ENCODE measurements around the gene GALNTL6.

GALNTL6 gene

GRCh38 chr4:171812665-171813525, at the start of gene GALNTL6:
TSS of gene GALNTL6 (plus strand) at chr4:171813404.
- no peak for DNase-seq

- DNase-seq = no peak
Observed at GRCh38 chr4:171765514-171765913, 47.7 kb upstream of the GALNTL6 start.

- no peak for DNase-seq
Observed at GRCh38 chr4:171774642-171775190, 38.5 kb upstream of the GALNTL6 start.

- DNase-seq = no peak
Observed at GRCh38 chr4:171779301-171779700, 33.9 kb upstream of the GALNTL6 start.

GRCh38 chr4:171785388-171785787, 27.8 kb upstream of the GALNTL6 start:
- no peak for DNase-seq

GRCh38 chr4:171793723-171794122, 19.5 kb upstream of the GALNTL6 start:
- DNase-seq = no peak

GRCh38 chr4:171794528-171794927, 18.7 kb upstream of the GALNTL6 start:
- no peak for DNase-seq

- DNase-seq = no peak
Observed at GRCh38 chr4:171809854-171810253, 3.4 kb upstream of the GALNTL6 start.

DNA sequence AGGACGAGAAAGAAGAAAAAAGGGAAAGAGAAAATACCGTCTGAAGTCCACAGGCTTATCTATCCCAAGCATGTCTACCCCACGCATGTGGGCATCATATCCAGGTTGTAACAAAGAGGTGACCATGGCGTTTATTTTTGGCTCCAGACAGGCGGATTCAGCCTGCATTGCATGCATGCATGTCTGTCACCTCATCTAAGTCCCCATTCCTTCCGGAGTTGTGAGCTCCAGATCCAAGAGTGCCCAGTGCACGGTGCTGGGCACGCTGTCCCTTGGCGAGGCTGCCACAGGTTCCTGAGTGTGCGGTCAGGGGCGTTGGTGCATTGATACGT, 905 bp upstream of the GALNTL6 start:
- no peak for DNase-seq

DNA sequence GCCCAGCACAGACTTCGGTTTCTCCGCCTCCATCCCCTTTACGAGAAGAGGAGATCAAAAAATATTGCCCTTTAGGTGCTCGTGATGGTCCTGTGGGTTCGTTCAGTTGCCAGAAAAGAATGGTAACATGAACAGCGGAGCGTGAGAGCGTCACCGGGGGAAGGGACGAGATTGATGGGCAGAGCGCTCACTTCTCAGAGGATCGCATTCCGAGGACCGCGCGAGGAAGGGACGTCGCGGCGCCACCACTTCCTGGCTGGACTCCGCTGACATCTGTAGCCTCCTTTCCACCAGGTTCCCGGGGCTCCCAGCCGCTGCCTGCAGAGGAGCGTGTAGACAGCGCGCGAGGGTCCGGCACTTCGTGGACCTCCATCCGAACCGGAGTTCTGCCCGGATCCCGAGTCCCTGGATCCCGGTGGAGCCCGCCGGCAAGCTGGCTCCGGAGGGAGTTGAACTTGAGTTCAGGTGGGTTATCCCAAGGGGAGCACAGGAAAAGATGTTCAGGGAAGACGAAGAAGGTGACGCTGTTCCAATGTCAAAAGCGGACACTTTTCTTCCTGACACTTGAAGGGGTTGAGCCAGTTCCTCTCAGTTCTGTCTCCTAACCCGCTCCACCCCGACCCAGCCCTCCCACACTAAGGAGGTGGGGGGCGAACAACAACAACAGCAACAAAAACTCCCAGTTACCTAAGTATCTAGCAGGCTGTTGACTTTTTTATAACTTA, 484 bp downstream of the GALNTL6 start:
- DNase-seq = no peak

DNA sequence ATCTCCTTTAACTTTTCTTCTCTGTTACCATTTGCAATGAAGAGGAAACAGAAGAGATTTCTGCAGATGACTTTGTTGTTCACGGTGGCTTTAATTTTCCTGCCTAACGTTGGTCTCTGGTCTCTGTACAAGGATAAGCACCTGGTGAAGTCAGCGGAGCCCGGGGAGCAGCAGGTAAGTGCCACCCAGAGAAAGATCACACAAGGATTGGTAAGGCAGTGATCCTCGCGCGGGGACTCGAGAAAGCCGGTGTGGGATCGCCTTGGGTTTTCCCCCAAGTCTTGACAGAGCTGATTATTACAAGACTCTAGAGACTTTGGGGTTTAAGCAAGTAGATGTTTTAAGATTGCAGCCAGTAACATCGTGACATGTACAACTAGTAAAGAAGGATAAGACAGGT, 1.3 kb downstream of the GALNTL6 start:
- DNase-seq = no peak

GRCh38 chr4:171817026-171817425, 3.8 kb downstream of the GALNTL6 start:
- no peak for DNase-seq

DNA sequence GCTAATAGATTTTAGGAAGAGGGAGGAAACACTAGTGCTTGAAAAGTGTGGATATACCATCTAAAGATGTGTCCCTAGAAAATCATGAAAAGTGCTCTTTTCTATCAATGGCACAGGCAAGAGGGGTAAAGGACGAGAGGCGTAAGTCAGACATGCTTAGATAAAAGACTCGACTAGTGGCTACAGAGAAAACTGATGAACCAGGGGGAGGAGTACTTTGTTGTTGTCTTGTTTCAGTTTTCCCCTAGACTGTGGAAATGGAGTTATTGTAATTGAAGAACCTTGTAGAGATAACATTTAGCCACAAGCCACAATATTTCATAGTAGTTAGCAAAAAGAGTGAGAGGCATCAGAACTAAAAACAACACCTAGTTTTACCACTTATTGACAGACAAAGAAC, 21.4 kb downstream of the GALNTL6 start:
- DNase-seq = no peak

DNA sequence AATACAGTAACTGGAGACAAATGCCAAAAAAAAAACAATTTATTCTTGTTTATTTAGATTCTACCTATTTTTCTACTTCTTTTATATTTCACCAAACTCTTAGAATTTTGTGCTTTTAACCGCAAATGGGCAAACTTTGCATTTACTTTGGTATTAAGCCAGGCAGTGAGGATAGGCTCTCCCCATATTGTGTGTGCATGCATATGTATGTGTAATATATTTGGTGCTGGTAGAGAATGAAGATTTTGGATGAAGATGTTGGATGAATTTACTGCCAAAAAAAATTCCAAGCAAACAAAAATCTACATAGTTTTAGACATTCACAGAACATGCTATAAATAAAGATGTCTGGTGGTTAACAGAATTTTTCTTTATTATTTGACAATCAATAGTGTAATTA, 30.3 kb downstream of the GALNTL6 start:
- no peak for DNase-seq

- DNase-seq = no peak
Observed at GRCh38 chr4:171846232-171846631, 33.0 kb downstream of the GALNTL6 start.

- DNase-seq = no peak
Observed at GRCh38 chr4:171846893-171847292, 33.7 kb downstream of the GALNTL6 start.

- DNase-seq = no peak
Observed at GRCh38 chr4:171847751-171848150, 34.5 kb downstream of the GALNTL6 start.

GRCh38 chr4:171849686-171850222, 36.5 kb downstream of the GALNTL6 start:
- no peak for DNase-seq

DNA sequence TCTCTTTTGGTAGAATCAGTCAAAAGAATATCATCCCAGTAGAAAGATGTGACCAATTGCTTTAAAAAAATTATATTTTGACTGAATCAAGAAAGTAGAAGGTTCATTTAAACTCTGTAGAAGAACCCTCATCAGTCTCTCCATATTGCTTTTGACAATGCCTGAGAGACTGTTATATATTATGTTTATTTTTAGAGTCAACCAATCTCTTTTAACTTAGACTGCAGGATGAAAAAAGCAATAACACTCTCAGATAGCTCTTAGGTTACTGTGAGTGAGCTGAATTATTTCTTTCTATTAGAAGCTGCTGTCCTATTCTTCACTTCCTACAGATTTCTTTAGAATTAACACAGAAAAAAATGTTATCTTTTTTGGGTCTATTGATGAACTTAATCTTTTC, 38.1 kb downstream of the GALNTL6 start:
- no peak for DNase-seq

DNA sequence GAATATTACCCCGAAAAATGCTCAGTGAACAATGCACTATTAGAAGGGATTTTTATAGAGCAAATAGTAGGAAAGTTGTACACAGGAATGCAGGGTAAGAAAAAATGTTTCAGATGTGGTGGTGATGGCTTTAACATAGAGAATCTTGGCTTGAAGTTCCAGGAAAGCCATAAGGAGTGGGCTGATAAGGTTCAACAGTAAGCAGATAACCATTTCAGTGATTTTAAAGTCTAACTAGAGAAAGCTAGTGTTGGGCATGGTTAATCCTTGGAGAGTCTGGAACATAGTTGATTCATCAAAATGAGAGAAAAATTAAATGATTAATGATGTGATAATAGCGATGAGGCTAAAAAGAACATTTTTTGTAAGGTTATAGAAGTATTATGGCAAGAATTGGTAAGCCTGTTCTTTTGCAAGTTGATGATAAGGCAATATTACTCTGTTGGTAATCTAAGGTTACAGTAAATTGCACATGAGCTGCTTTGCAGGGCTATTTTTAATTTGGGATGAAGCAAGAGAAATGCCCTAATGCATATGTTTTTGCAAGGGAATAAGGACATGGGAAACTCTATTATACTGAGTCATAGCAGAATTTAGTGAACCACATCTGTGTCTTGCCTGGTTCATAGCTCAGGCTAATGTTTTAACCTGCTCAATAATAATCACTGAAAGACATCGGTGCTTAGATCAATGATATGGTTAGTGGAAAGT, 44.3 kb downstream of the GALNTL6 start:
- DNase-seq = no peak

- DNase-seq = no peak
Observed at GRCh38 chr4:171875291-171875690, 62.1 kb downstream of the GALNTL6 start.

DNA sequence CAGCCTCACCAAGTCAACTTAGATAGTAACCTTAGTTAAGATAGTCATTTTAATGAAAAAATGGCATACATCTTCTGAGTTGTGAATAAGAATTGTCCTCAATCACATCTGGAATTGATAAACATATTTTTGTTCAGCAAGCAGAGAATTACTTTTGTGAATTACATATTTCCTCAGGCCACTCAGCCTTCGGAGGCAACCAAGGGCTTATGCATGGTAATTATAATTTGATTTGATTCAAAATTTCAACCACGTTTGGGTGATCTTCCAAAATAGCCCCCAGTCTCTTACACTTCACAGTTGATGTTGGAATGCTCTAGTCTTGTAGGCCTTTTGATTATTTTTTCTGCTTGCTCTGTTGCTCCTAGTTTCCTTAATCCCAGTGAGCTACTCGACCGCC, 63.4 kb downstream of the GALNTL6 start:
- DNase-seq = no peak

DNA sequence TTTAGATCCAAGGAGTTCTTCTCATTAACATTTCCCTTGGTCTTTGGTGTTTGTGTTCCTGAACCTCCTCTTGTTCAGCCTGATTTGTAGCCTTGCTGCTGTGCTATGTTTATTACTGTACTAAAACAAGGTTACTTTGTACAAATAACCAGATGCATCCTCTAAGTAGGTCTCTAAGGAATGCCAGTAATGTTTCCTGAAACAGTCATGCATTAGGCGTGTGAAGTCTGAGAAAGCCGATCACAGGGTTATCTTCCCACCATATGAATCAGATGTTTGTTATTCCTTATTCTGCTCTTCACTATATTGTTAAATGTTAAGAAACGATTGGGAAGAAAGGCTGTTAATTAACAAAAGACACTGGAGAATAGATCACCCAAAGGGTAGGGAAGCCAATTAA, 66.9 kb downstream of the GALNTL6 start:
- DNase-seq = no peak

Measured in activated CD4-positive, alpha-beta T cell treated with anti-CD3 and anti-CD28 coated beads for 1 hour (primary cell).